Prostate gland (tissue), 2 donors: ENCODE measurements around the gene CSMD2.

Source experiments
- CTCF ChIP-seq, 4 experiments: fragments of 200-600 bp in 2 of 4; fragments of 450-650 bp in 2 of 4; sonication (generic) in 2 of 4; IDR thresholded peaks; 1 replicate in 3 of 4; 2 replicates in 1 of 4; pipeline ENCODE4 v1.5.1; 2016 to 2019; ENCODE audit warnings: antibody characterized with exemption in 4 of 4, mild to moderate bottlenecking in 2 of 4, moderate library complexity in 2 of 4
- POLR2A ChIP-seq: fragments of 450-650 bp; IDR thresholded peaks from one replicate; pipeline ENCODE4 v1.6.1; 2016; ENCODE audit warnings: antibody characterized with exemption, mild to moderate bottlenecking
- POLR2AphosphoS5 ChIP-seq: sonication (generic); formaldehyde crosslinking; IDR thresholded peaks from one replicate; pipeline ENCODE4 v1.6.1; 2017; ENCODE audit warnings: antibody characterized with exemption

GRCh38 chr1:33630686-33631085 is 534.3 kb downstream of the CSMD2 start:
- TF ChIP-seq CTCF (IDR thresholded peaks at IDR 0.05) = no peak
- TF ChIP-seq POLR2AphosphoS5 = no peak
- no peak for TF ChIP-seq POLR2A
